ENCODE data around the gene HUS1B.

Gene HUS1B

DNA sequence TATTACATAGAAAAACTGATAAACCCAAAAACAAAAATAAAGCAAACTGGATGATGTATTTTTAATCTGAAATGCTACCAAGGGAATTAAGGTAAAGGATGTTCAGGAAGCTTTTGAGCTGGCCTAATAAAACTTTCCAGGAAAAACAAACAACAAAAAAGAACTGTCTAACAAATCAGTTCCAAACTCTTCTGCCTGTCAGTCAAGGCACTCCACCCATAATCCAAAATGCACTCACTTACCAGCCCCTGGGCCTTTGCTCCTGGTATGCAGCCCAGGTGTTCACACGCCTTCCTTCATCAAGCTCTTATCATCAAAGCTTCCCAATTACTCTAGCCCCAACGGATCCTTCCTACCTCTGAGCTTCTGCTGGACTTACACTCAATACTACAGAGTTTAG, 32.3 kb upstream of the HUS1B start:
- no peaks in the 10 kb centered on the region for H3K9me2 ChIP-seq (replicated peaks; ENCODE audit: control insufficient read depth, low read length)
- H3K79me2 ChIP-seq (ENCODE audit: control insufficient read depth, low read length) = peaks cover 52% of the 10 kb centered on the region
- no peaks in the 10 kb centered on the region for H3K27me3 ChIP-seq (ENCODE audit: control insufficient read depth, low read length)
- H3K4me3 ChIP-seq (ENCODE audit: low read length) = no peak overlapping the region
- no peak overlapping the region for H3K27ac ChIP-seq (ENCODE audit: low read depth, low read length)
- H4K20me1 ChIP-seq (ENCODE audit: control insufficient read depth, insufficient read depth, low read depth, low read length) = no peaks in the 10 kb centered on the region
- H3K36me3 ChIP-seq (ENCODE audit: control insufficient read depth, low read length) = peaks cover 6% of the 10 kb centered on the region; the same call in 1 of the 2 replicates
- no peaks in the 10 kb centered on the region for H3K9me3 ChIP-seq (ENCODE audit: control insufficient read depth, insufficient read depth, low read length)
- TF ChIP-seq EZH2phosphoT487 (IDR thresholded peaks at IDR 0.05; ENCODE audit: borderline replicate concordance, low read length) = no peak
- TF ChIP-seq, protein P1, sequence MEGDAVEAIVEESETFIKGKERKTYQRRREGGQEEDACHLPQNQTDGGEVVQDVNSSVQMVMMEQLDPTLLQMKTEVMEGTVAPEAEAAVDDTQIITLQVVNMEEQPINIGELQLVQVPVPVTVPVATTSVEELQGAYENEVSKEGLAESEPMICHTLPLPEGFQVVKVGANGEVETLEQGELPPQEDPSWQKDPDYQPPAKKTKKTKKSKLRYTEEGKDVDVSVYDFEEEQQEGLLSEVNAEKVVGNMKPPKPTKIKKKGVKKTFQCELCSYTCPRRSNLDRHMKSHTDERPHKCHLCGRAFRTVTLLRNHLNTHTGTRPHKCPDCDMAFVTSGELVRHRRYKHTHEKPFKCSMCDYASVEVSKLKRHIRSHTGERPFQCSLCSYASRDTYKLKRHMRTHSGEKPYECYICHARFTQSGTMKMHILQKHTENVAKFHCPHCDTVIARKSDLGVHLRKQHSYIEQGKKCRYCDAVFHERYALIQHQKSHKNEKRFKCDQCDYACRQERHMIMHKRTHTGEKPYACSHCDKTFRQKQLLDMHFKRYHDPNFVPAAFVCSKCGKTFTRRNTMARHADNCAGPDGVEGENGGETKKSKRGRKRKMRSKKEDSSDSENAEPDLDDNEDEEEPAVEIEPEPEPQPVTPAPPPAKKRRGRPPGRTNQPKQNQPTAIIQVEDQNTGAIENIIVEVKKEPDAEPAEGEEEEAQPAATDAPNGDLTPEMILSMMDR (IDR thresholded peaks at IDR 0.05; ENCODE audit: low read depth, low read length, poor library complexity, severe bottlenecking) = no peak
- H3K4me2 ChIP-seq (ENCODE audit: low read length) = no peak overlapping the region
- H3F3A ChIP-seq (ENCODE audit: control insufficient read depth, insufficient read depth) = no peaks in the 10 kb centered on the region
- H3K4me1 ChIP-seq (ENCODE audit: control insufficient read depth, low read length) = peaks cover 27% of the 10 kb centered on the region

DNA sequence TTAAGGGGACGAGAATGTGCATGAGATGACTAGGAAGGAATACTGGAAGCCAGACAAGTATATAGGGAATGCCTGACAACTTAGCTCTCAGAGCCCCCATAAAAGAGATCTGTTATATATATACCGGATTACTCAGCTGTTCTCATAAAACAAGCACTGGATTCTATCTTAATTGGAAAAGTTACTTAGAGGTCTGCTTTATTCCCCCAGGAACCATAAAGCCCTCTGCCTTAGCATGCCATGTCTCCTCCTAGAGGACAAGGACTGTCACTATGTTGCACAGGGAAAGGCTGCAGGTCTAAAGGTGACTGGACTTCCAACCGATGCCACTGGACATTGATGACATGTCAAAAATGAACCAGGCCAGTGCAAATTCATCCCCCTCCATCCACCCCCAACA, 29.6 kb upstream of the HUS1B start:
- H3K4me1 ChIP-seq (ENCODE audit: control insufficient read depth, low read length) = peaks cover 22% of the 10 kb centered on the region
- H3K4me2 ChIP-seq (ENCODE audit: low read length) = no peak overlapping the region
- H3K27ac ChIP-seq (ENCODE audit: low read depth, low read length) = no peak overlapping the region
- no peak overlapping the region for H3K4me3 ChIP-seq (ENCODE audit: low read length)
- H3F3A ChIP-seq (ENCODE audit: control insufficient read depth, insufficient read depth) = no peaks in the 10 kb centered on the region
- H3K27me3 ChIP-seq (ENCODE audit: control insufficient read depth, low read length) = no peaks in the 10 kb centered on the region
- no peak for TF ChIP-seq EZH2phosphoT487 (IDR thresholded peaks at IDR 0.05; ENCODE audit: borderline replicate concordance, low read length)
- TF ChIP-seq, protein P1 (IDR thresholded peaks at IDR 0.05; ENCODE audit: low read depth, low read length, poor library complexity, severe bottlenecking) = no peak
- no peaks in the 10 kb centered on the region for H3K9me3 ChIP-seq (ENCODE audit: control insufficient read depth, insufficient read depth, low read length)
- H3K36me3 ChIP-seq (ENCODE audit: control insufficient read depth, low read length) = peaks cover 6% of the 10 kb centered on the region
- no peaks in the 10 kb centered on the region for H3K9me2 ChIP-seq (replicated peaks; ENCODE audit: control insufficient read depth, low read length)
- H4K20me1 ChIP-seq (ENCODE audit: control insufficient read depth, insufficient read depth, low read depth, low read length) = peaks cover 4% of the 10 kb centered on the region; the same call in 1 of the 2 replicates
- H3K79me2 ChIP-seq (ENCODE audit: control insufficient read depth, low read length) = peaks cover 58% of the 10 kb centered on the region

DNA sequence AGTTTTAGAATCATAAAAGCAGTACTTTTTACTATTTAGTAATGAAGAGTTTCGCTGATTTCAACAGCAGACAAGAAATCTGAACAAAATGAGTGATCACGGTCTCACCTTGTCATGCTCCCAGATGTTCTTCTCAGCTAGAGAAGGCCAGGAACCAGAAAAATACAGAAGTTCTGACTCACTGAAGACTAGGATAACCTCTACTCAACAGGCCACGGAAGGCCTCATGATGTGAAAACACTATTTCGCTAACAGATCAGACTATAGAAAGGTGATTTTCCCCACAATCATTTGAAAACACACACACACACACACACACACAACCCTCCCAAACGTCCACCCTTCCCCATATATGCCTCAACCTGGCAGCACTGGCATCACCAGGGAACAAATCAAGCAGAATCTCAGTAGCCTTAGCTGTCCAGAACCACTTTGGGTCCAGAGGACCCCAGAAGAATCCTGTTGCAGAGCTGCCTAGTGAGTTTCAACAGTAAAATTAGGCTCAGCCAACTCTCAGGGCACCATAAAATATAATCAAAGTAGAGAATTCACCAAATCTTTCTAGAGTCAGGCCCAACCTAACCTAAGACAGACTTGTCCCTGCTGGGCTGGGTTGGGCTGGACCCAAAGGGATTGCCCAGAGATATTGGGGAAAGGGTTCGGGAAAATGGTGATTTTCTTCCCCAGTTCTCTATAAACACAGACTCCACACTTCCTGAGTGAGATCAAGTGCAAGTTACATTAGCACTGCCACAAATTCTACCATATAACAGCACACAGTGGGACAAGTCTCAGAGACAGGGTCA, 28.1 kb upstream of the HUS1B start:
- TF ChIP-seq, protein P1 (IDR thresholded peaks at IDR 0.05; ENCODE audit: low read depth, low read length, poor library complexity, severe bottlenecking) = no peak
- TF ChIP-seq EZH2phosphoT487 (IDR thresholded peaks at IDR 0.05; ENCODE audit: borderline replicate concordance, low read length) = no peak

More for the DNA sequence above, 28.1 kb upstream of the HUS1B start:
- peaks cover 4% of the 10 kb centered on the region; the same call in 1 of the 2 replicates for H4K20me1 ChIP-seq (ENCODE audit: control insufficient read depth, insufficient read depth, low read depth, low read length)
- no peaks in the 10 kb centered on the region for H3K27me3 ChIP-seq (ENCODE audit: control insufficient read depth, low read length)
- H3K4me2 ChIP-seq (ENCODE audit: low read length) = 0 out of 2 replicates have a peak overlapping the region, but pooled peaks have one; percentile 10
- H3F3A ChIP-seq (ENCODE audit: control insufficient read depth, insufficient read depth) = no peaks in the 10 kb centered on the region
- H3K9me2 ChIP-seq (replicated peaks; ENCODE audit: control insufficient read depth, low read length) = no peaks in the 10 kb centered on the region
- H3K36me3 ChIP-seq (ENCODE audit: control insufficient read depth, low read length) = peaks cover 4% of the 10 kb centered on the region
- H3K9me3 ChIP-seq (ENCODE audit: control insufficient read depth, insufficient read depth, low read length) = no peaks in the 10 kb centered on the region
- peaks cover 14% of the 10 kb centered on the region for H3K4me1 ChIP-seq (ENCODE audit: control insufficient read depth, low read length)
- H3K4me3 ChIP-seq (ENCODE audit: low read length) = no peak overlapping the region
- H3K79me2 ChIP-seq (ENCODE audit: control insufficient read depth, low read length) = peaks cover 50% of the 10 kb centered on the region
- no peak overlapping the region for H3K27ac ChIP-seq (ENCODE audit: low read depth, low read length)
